ENCODE measurements around the gene FAM13C.

DNA sequence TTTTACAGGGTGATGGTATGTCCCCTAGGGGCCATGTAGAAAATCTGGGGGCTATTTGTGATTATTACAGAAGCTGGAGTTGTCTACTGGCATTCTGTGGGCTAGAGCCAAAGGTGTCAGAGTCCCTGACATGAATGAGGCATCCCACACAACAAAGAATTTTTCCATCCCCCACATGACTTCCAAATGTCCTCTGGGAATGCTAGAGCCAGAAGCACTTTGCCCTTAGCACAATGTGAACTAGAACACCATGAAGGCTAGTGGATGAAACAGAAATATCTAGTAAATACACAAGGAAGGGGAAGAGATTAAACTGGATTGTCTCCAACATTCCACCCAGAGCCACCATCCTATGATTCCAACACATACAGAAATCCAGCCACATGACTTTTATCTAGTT is 46.9 kb downstream of the FAM13C start:
- TF ChIP-seq, protein P1, sequence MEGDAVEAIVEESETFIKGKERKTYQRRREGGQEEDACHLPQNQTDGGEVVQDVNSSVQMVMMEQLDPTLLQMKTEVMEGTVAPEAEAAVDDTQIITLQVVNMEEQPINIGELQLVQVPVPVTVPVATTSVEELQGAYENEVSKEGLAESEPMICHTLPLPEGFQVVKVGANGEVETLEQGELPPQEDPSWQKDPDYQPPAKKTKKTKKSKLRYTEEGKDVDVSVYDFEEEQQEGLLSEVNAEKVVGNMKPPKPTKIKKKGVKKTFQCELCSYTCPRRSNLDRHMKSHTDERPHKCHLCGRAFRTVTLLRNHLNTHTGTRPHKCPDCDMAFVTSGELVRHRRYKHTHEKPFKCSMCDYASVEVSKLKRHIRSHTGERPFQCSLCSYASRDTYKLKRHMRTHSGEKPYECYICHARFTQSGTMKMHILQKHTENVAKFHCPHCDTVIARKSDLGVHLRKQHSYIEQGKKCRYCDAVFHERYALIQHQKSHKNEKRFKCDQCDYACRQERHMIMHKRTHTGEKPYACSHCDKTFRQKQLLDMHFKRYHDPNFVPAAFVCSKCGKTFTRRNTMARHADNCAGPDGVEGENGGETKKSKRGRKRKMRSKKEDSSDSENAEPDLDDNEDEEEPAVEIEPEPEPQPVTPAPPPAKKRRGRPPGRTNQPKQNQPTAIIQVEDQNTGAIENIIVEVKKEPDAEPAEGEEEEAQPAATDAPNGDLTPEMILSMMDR (IDR thresholded peaks at IDR 0.05): no peak
- TF ChIP-seq POLR2AphosphoS5 (IDR thresholded peaks at IDR 0.05; ENCODE audit: insufficient read depth in 1 of 2, low read depth in 1 of 2) (peak in 1 of 2 donors; percentile 48), POLR2A (IDR thresholded peaks at IDR 0.05) (no peak)

Data from vagina (tissue), 2 donors.